Transverse colon (tissue), 4 donors: ENCODE results near the gene COLEC12. TPM values are rescaled to one million over a fixed set of nuclear protein-coding genes. Genes with fewer than 3 reads are reported as not detected.

ENCODE experiments used
- DNase-seq: peaks from one replicate; pipeline ENCODE4 v3.0.0-alpha.2; 2019
- H3K27ac ChIP-seq, 4 donors: fragments of 200-600 bp; sonication (generic); 2 replicates each; pipeline ENCODE4 v1.5.1; 2016 to 2018; ENCODE audit warnings: inconsistent platforms in 4 of 4
- H3K27me3 ChIP-seq: fragments of 200-600 bp; sonication (generic); 2 replicates; pipeline ENCODE4 v1.5.1; 2017; ENCODE audit warnings: inconsistent platforms
- H3K36me3 ChIP-seq, 4 donors: fragments of 200-600 bp; sonication (generic); 2 replicates each; pipeline ENCODE4 v1.5.1; 2017 to 2019; ENCODE audit warnings: inconsistent platforms in 4 of 4
- H3K4me1 ChIP-seq, 4 donors: fragments of 200-600 bp; sonication (generic); 2 replicates each; pipeline ENCODE4 v1.5.1; 2017 to 2020; ENCODE audit warnings: inconsistent platforms in 4 of 4
- H3K4me3 ChIP-seq, 4 donors: fragments of 200-600 bp; sonication (generic); 1 replicate in 1 of 4; 2 replicates in 3 of 4; pipeline versions ENCODE4 v1.5.1 to v1.6.1; 2017 to 2019; ENCODE audit warnings: inconsistent platforms in 4 of 4
- H3K9me3 ChIP-seq, 2 donors: fragments of 200-600 bp; sonication (generic); 2 replicates each; pipeline ENCODE4 v1.5.1; 2017 to 2019; ENCODE audit warnings: inconsistent platforms in 2 of 2
- EP300 ChIP-seq: sonication (generic); formaldehyde crosslinking; IDR thresholded peaks from one replicate; pipeline ENCODE4 v1.6.1; 2017; ENCODE audit warnings: antibody characterized with exemption, low read depth
- POLR2A ChIP-seq: fragments of 450-650 bp; IDR thresholded peaks from one replicate; pipeline ENCODE4 v1.6.1; 2016; ENCODE audit warnings: antibody characterized with exemption, mild to moderate bottlenecking, moderate library complexity
- POLR2AphosphoS5 ChIP-seq, 3 donors: sonication (generic); formaldehyde crosslinking; IDR thresholded peaks; one replicate each; pipeline ENCODE4 v1.6.1; 2016; ENCODE audit warnings: antibody characterized with exemption in 3 of 3
- WGBS, 2 donors: methylation state at CpG; one replicate each; pipeline ENCODE4 v1.1.5; 2018; ENCODE audit warnings: low coverage in 1 of 2; 5-methylcytosine and 5-hydroxymethylcytosine counted together
- in situ Hi-C, 4 donors: fragments of 200-750 bp; cut with MboI; loops; one replicate each; pipeline versions ENCODE4 v1.15.0 to v1.15.1; 2017; ENCODE audit warnings: low sequenced_read_pairs in 3 of 4, low pct_ligation_motif_present in 1 of 4, low pct_unique_long_range_greater_than_20kb in 1 of 4
- intact Hi-C: fragments of 100-400 bp; cut with DNase I; formaldehyde crosslinking; loops from one replicate; pipeline ENCODE4 v1.15.1; 2023; ENCODE audit warnings: low total_unique reads
- total RNA-seq, 4 donors: library from RNA; depleted of rRNA; stranded (reverse); fragments of >200 nt; gene quantifications; one replicate each; pipeline ENCODE4 v1.1.0, GENCODE V29; 2016
- TF ChIP-seq, protein P1 (sequence below), 5 experiments: fragments of 200-600 bp in 3 of 5; fragments of 450-650 bp in 2 of 5; sonication (generic) in 3 of 5; IDR thresholded peaks; 1 replicate in 2 of 5; 2 replicates in 3 of 5; pipeline ENCODE4 v1.5.1; 2016 to 2017; ENCODE audit warnings: antibody characterized with exemption in 5 of 5, inconsistent platforms in 3 of 5, mild to moderate bottlenecking in 2 of 5, moderate library complexity in 1 of 5

Gene COLEC12
- total RNA-seq, 4 donors from 2014 or later, result 1.4 to 7.8 (median 2.8) TPM

GRCh38 chr18:369224-370015 is 131.1 kb downstream of the COLEC12 start:
- H3K27me3 ChIP-seq, result no peaks in the 10 kb centered on the region
- no peak overlapping the region for H3K4me3 ChIP-seq
- WGBS, 2 donors, result 64 to 74% methylated on average over 11 of the region's 11 CpGs
- H3K4me1 ChIP-seq, result peaks cover 0 to 24% (median 12%) of the 10 kb centered on the region in 4 donors
- in situ Hi-C loops (no loop called here), intact Hi-C loops (no loop called here)
- H3K9me3 ChIP-seq, result no peaks in the 10 kb centered on the region
- TF ChIP-seq EP300 (no peak), POLR2A (no peak), POLR2AphosphoS5 (IDR thresholded peaks at IDR 0.05) (no peak)
- TF ChIP-seq, protein P1, sequence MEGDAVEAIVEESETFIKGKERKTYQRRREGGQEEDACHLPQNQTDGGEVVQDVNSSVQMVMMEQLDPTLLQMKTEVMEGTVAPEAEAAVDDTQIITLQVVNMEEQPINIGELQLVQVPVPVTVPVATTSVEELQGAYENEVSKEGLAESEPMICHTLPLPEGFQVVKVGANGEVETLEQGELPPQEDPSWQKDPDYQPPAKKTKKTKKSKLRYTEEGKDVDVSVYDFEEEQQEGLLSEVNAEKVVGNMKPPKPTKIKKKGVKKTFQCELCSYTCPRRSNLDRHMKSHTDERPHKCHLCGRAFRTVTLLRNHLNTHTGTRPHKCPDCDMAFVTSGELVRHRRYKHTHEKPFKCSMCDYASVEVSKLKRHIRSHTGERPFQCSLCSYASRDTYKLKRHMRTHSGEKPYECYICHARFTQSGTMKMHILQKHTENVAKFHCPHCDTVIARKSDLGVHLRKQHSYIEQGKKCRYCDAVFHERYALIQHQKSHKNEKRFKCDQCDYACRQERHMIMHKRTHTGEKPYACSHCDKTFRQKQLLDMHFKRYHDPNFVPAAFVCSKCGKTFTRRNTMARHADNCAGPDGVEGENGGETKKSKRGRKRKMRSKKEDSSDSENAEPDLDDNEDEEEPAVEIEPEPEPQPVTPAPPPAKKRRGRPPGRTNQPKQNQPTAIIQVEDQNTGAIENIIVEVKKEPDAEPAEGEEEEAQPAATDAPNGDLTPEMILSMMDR (IDR thresholded peaks at IDR 0.05), result no peak
- H3K27ac ChIP-seq, result no peak overlapping the region
- DNase-seq, result no peak
- H3K36me3 ChIP-seq, result no peaks in the 10 kb centered on the region

DNA sequence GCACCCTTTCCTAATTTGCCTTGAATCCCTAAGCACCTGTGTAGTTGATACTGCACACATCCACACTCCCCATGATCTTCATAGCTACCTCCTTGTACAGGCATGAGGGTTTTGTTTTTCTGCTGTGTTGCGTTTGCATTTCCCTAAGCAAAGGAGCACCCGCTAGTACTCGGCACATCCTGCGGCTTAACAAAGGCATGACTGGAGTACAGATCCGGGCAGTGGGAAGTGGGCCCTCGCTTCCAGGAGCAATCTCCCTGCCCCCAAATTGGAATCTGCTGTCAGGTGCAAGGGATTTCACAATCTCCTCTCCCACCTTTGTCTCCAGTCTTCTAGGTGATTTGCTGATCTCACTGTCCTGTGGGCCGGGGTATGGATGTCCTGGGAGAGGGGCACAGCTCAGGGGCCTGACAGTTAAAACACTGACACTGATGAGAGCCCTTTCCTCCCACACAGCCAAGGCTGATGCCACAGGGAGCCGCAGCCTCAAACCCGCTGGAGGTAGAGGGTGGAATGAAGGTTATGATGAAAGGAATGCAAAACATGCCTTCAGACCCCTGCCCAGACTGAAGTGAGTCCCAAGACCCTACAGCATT is 133.9 kb downstream of the COLEC12 start:
- peaks cover 6 to 30% (median 18%) of the 10 kb centered on the region in 4 donors for H3K4me1 ChIP-seq
- no peaks in the 10 kb centered on the region for H3K27me3 ChIP-seq
- no peaks in the 10 kb centered on the region for H3K9me3 ChIP-seq
- WGBS, 2 donors, result 87 to 90% methylated on average over 6 to 9 of the region's 9 CpGs
- intact Hi-C loops (no loop called here), in situ Hi-C loops (no loop called here)
- no peaks in the 10 kb centered on the region for H3K36me3 ChIP-seq
- TF ChIP-seq, protein P1 (IDR thresholded peaks at IDR 0.05), result no peak
- TF ChIP-seq EP300 (no peak), POLR2AphosphoS5 (IDR thresholded peaks at IDR 0.05) (no peak), POLR2A (no peak)
- no peak for DNase-seq
- no peak overlapping the region for H3K4me3 ChIP-seq
- H3K27ac ChIP-seq, result no peak overlapping the region

- 90 to 93% methylated on average over 3 to 6 of the region's 6 CpGs for WGBS, 2 donors
- TF ChIP-seq, protein P1 (IDR thresholded peaks at IDR 0.05), result no peak
- Histone ChIP-seq H3K36me3 (no peaks in the 10 kb centered on the region), H3K4me3 (no peak overlapping the region), H3K4me1 (peaks cover 2 to 29% (median 13%) of the 10 kb centered on the region in 4 donors), H3K27me3 (no peaks in the 10 kb centered on the region), H3K27ac (no peak overlapping the region), H3K9me3 (no peaks in the 10 kb centered on the region)
- in situ Hi-C loops (no loop called here), intact Hi-C loops (no loop called here)
- no peak for DNase-seq
Observed at GRCh38 chr18:365651-366050, 134.8 kb downstream of the COLEC12 start.

DNA sequence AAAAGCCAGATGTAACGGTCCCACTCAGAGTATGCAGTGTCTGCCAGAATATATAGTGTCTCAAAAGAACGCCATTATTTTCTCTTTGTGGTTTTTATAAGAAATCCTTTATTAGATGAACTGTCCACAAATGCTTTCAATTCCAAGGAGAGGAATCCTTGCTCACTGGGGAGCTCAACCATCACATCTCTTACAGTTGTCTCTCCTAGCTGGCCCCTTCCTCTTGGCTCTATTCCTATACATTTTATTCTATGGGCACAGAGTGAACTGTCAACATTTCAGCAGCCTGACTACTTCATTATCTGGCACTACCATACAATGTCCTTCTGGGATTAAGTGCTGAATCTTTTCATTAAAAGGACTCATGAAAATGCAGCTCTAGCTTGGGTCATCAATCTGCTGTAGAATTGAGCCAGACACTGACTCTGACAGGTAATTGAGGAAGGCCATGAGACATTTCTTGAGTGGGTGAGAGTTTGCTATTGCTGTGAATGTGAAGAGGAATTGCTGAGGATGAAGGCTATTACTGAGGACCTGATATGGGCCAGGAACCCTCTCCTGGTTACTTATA is 136.2 kb downstream of the COLEC12 start:
- no peak overlapping the region for H3K4me3 ChIP-seq
- in situ Hi-C loops, result no loop called here
- no peaks in the 10 kb centered on the region for H3K9me3 ChIP-seq
- DNase-seq, result no peak
- no peaks in the 10 kb centered on the region for H3K36me3 ChIP-seq
- 35 to 57% methylated on average over 2 of the region's 2 CpGs for WGBS, 2 donors
- intact Hi-C loops, result no loop called here
- no peaks in the 10 kb centered on the region for H3K27me3 ChIP-seq
- H3K27ac ChIP-seq, result peak overlapping the region in 2 of 4 donors; percentile 24 to 34
- H3K4me1 ChIP-seq, result peaks cover 2 to 17% (median 11%) of the 10 kb centered on the region in 4 donors
- TF ChIP-seq POLR2A (no peak), POLR2AphosphoS5 (IDR thresholded peaks at IDR 0.05) (no peak), EP300 (no peak)
